NCI-H187 (cell line): ENCODE measurements around the gene IFI27L1.

Experiments
- DNase-seq, 2 experiments: peaks; one replicate each; lab custom pipeline; 2025; lab: John Stamatoyannopoulos, UW

The IFI27L1 gene

GRCh38 chr14:94080621-94081385, at the start of gene IFI27L1, which contains the start of gene DDX24:
TSS of gene IFI27L1 (plus strand) at chr14:94081310. CDS start at chr14:94096938, 15,628 bp downstream.
TSS of gene DDX24 (minus strand) at chr14:94081202. CDS start at chr14:94079742, 1,460 bp downstream.
- DNase-seq: peak; percentile 81 to 96

GRCh38 chr14:94031883-94032279, 49.2 kb upstream of the IFI27L1 start:
- DNase-seq: no peak

- no peak for DNase-seq
Measured at GRCh38 chr14:94034886-94035285, 46.2 kb upstream of the IFI27L1 start.

- peak in 1 of 2 experiments; percentile 28 for DNase-seq
Measured at GRCh38 chr14:94036313-94037167, 44.6 kb upstream of the IFI27L1 start.

GRCh38 chr14:94037954-94038353, 43.2 kb upstream of the IFI27L1 start:
- no peak for DNase-seq

- DNase-seq: no peak
Measured at GRCh38 chr14:94038510-94038909, 42.6 kb upstream of the IFI27L1 start.

- no peak for DNase-seq
Measured at GRCh38 chr14:94038921-94039629, 42.0 kb upstream of the IFI27L1 start.

- DNase-seq: no peak
Measured at GRCh38 chr14:94040247-94040646, 40.9 kb upstream of the IFI27L1 start.

- DNase-seq: no peak
Measured at GRCh38 chr14:94040796-94041195, 40.3 kb upstream of the IFI27L1 start.

- DNase-seq: no peak
Measured at GRCh38 chr14:94041551-94042346, 39.4 kb upstream of the IFI27L1 start.

- no peak for DNase-seq
Measured at GRCh38 chr14:94042433-94043091, 38.5 kb upstream of the IFI27L1 start.

- DNase-seq: no peak
Measured at GRCh38 chr14:94043111-94043755, 37.9 kb upstream of the IFI27L1 start.

GRCh38 chr14:94043756-94044475, 37.2 kb upstream of the IFI27L1 start:
- DNase-seq: no peak

- DNase-seq: no peak
Measured at GRCh38 chr14:94044476-94045091, 36.5 kb upstream of the IFI27L1 start.

- DNase-seq: no peak
Measured at GRCh38 chr14:94045101-94045500, 36.0 kb upstream of the IFI27L1 start.

GRCh38 chr14:94045563-94046345, 35.4 kb upstream of the IFI27L1 start:
- DNase-seq: no peak

- no peak for DNase-seq
Measured at GRCh38 chr14:94046696-94047250, 34.3 kb upstream of the IFI27L1 start.

GRCh38 chr14:94047581-94047980, 33.5 kb upstream of the IFI27L1 start:
- DNase-seq: no peak
